GM19099 (cell line): ENCODE results near the gene HDAC1.

Experiments used
- POLR2A ChIP-seq: IDR thresholded peaks from 3 replicates; pipeline ENCODE4 v1.6.1; 2011; ENCODE audit warnings: low read depth; ENCODE audit not compliant: insufficient read length; ENCODE audit errors: extremely low read depth

Gene HDAC1

DNA sequence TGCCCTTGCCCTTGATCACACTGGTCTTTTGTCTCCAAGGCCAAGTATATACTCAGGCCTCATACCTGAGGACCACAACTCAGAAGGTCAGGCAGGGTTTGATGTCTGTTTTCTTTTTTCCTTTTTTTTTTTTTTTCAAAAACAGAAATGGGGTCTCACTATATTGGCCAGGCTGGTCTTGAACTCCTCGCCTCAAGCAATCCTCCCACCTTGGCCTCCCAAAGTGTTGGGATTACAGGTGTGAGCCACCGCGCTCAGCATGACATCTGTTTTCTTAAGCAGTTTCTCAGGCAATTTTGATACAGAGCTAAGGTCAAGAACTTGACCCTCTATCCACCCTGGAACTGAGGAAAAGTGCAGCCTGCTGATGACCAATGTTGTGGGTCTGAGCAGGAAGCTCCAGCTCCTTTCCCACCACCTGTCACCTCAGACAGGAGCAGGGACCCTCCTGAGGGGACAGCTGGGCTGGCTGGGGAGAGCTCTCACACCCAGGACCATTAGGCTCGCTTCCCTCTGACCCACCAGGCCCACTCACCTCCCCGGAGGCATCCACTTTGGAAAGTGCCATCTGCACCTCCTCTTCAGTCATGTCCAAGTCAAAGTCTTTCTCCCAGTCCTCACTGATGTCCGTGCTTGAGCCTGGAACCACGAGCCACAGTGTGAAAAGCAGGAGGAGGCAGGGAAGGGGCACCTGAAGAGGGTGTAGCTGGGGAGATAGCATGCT lies 76.2 kb downstream of the HDAC1 start:
- TF ChIP-seq POLR2A: no peak

DNA sequence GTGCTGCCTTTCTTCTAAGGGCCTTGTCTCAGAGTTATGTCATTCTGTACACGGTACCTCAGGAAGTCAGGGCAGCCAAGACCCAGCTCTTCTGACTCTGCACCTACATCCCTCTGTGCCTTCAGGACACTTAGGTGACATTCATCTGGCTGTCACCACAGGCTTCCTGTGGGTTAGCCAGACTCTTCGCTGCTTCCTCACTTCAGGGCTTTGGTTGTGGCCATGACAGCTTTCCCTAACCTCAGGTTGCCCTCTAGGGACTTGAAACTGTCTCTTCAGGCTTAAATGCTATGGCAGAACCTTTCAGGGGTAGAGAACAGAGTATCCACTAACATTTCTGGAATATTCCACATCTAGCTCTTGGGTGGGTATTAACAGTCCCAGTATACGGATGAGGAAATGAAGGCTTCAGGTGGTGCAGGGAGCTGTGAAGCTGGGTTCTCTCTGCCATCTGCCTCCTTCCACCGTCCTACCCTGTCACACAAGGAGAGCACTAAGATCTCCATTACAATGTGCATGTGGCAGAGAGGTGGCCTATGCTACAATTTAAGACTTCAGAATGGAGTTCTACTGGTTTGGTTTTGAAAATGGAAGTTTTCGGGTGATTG lies 80.4 kb downstream of the HDAC1 start:
- TF ChIP-seq POLR2A: no peak

- no peak for TF ChIP-seq POLR2A
Measured at GRCh38 chr1:32373996-32374592, 82.2 kb downstream of the HDAC1 start.

DNA sequence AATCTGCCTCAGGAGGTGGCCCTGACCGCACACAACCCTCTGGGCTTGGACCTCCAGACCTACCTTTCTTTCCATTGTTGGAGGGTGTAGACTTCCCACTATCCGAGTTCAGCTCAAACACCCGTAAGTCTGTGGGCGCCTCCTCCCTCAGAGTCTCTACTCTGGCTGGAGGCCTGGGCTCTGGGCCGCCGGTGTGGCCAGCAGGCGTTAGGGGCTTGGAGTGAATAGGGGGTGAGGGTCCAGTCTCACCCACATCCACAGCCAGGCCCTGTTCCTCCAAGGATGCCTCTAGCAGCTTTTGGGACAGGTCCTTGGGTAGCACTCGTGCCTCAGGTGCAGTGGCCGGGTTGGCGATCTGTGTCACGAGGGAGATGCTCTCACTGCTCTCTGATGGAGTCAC lies 84.3 kb downstream of the HDAC1 start:
- TF ChIP-seq POLR2A: no peak

DNA sequence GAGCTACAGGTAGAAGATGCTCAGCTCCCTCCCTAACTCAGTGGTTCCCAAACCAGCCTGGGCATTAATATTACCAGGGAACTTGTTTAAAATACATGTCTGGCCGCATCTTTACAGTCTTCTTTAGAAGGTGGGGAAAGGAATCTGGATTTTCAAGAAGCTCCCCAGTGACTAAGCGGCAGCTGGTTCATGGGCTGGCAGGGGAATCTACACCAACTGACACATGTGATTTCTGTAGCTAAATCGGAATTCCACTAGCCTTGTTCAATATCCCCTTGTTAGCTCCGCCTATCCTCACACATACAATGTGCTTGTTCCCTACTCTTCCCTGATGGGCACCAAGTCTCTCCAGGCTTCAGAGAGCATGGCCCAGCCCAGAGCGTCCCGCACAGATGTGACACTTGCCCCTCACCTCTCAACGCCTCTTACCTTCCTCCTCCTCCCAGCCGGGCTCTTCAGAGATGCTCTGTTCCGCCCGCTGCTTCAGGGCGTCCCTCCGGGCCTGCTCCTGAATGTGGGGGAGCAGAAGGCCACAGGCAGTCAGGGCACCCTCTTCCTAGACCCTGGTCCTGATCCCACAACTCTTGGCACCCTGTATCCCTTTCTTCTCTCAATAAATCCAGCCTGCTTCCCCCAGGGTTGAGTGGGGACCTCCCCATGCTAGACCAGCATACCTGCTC lies 85.8 kb downstream of the HDAC1 start:
- TF ChIP-seq POLR2A: no peak

GRCh38 chr1:32380057-32380456 lies 88.2 kb downstream of the HDAC1 start:
- TF ChIP-seq POLR2A: no peak
